ENCODE data around the gene LRRC43.
"Not testable (repeated sequence)": the region's sequence is repeated elsewhere in the genome, so short reads cannot be mapped to it uniquely, and the experiment has no call there.

GRCh38 chr12:122176473-122176872, 6.5 kb upstream of the LRRC43 start:
- not testable (repeated sequence) for TF ChIP-seq CTCF (conservative IDR thresholded peaks at IDR 0.05 in 1 of 2, IDR thresholded peaks at IDR 0.05 in 1 of 2; ENCODE audit: low read depth in 1 of 2, low read length in 2 of 2); EZH2 (IDR thresholded peaks at IDR 0.05; ENCODE audit: low read length, missing control alignments)
